Right cardiac atrium (tissue), 5 donors: ENCODE results near the gene CACYBP. TPM values are rescaled to one million over a fixed set of nuclear protein-coding genes. Genes with fewer than 3 reads are reported as not detected.

ENCODE experiments used
- ATAC-seq, 2 donors: fragments of 200-7000 bp; cut with Tn5 transposase; one replicate each; pipeline versions ENCODE4 v1.8.0 to v1.9.1; 2020; ENCODE audit warnings: moderate library complexity in 2 of 2, mild to moderate bottlenecking in 1 of 2
- DNase-seq, 3 donors: peaks; one replicate each; pipeline ENCODE4 v3.0.0-alpha.2; 2020
- H3K27ac ChIP-seq: one replicate; pipeline ENCODE4 v1.5.1; 2013; ENCODE audit warnings: mild to moderate bottlenecking, low read length, control low read depth, moderate library complexity
- H3K27me3 ChIP-seq: one replicate; pipeline ENCODE4 v1.6.1; 2013; ENCODE audit not compliant: control insufficient read depth, insufficient read depth
- H3K4me1 ChIP-seq: one replicate; pipeline ENCODE4 v1.6.1; 2013; ENCODE audit warnings: low read length; ENCODE audit not compliant: control insufficient read depth, insufficient read depth
- H3K4me3 ChIP-seq: one replicate; pipeline ENCODE4 v1.5.1; 2013; ENCODE audit warnings: low read length, control low read depth
- H3K9me3 ChIP-seq: one replicate; pipeline ENCODE4 v1.6.1; 2013; ENCODE audit warnings: low read length; ENCODE audit not compliant: control insufficient read depth
- WGBS: extraction: QIAGEN DNeasy Blood & Tissue Kit; methylation state at CpG from one replicate; pipeline ENCODE4 v1.1.7; 2013; 5-methylcytosine and 5-hydroxymethylcytosine counted together
- intact Hi-C, 4 donors: fragments of 100-400 bp; cut with DNase I; formaldehyde crosslinking; loops; one replicate each; pipeline versions ENCODE4 v1.11.0 to v1.14.0; 2022 to 2023
- polyA plus RNA-seq: library from polyadenylated mRNA; stranded (reverse); fragments of 200-250 nt; gene quantifications from one replicate; pipeline ENCODE4 v1.2.3, GENCODE V29; 2013
- total RNA-seq, 4 donors: library from RNA; stranded (reverse); fragmentation: NEBNext Ultra II Directional; extraction: Animal tissue kit (Norgen Biotek cat#: 25700); gene quantifications; one replicate each; pipeline ENCODE4 v1.2.1, GENCODE V29; 2021
- donor health status: healthy with polysubstance abuse.
- donor health status: DM: no; HTN: yes; CAD: no.
- donor health status: DM: no; HTN: no; CAD: no.
- donor health status: DM: no; HTN: yes; CAD: no; lungs with severe emphysema.
- donor health status: DM: yes; HTN: yes; CAD: no.

Gene CACYBP
- total and polyA plus RNA-seq, 5 donors = 52.9 to 81.1 (median 72.9) TPM

- WGBS = 84% methylated on average over 3 of the region's 3 CpGs
- ATAC-seq (no peak), DNase-seq (no peak)
- intact Hi-C loops = loop anchor here in 1 of 4 donors (5.0 kb wide), 1 partner anchor 223 kb away; no protein-coding TSS in a partner anchor
- H3K27me3 ChIP-seq = no peaks in the 10 kb centered on the region
- no peaks in the 10 kb centered on the region for H3K9me3 ChIP-seq
- H3K4me1 ChIP-seq = no peaks in the 10 kb centered on the region
- H3K27ac ChIP-seq = no peak overlapping the region
- H3K4me3 ChIP-seq = no peak overlapping the region
Observed at GRCh38 chr1:174995121-174995520, 4.6 kb upstream of the CACYBP start.

DNA sequence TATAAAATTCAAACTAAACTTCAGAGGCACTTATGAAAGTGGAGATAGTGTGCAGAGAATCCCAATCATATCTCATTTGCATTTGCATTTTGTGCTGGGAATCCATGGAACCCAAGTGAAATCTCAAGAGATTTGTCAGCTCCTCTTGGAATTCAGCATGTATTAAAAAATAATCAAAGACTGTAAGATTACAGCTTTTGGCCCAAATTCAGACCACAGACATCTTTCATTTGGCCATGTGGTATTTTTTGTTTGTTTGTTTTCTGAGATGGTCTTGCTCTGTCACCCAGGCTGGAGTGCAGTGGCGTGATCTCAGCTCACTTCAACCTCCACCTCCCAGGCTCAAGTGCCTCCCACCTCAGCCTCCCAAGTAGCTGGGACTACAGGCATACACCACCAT, 3.8 kb upstream of the CACYBP start:
- WGBS = 84% methylated on average over 1 of the region's 1 CpG
- no peak overlapping the region for H3K4me3 ChIP-seq
- no peak for DNase-seq
- H3K9me3 ChIP-seq = no peaks in the 10 kb centered on the region
- intact Hi-C loops = loop anchor here in 1 of 4 donors (5.0 kb wide), 1 partner anchor 224 kb away; no protein-coding TSS in a partner anchor
- ATAC-seq = no peak
- H3K27ac ChIP-seq = no peak overlapping the region
- no peaks in the 10 kb centered on the region for H3K27me3 ChIP-seq
- H3K4me1 ChIP-seq = no peaks in the 10 kb centered on the region

- DNase-seq (no peak), ATAC-seq (no peak)
- Histone ChIP-seq H3K4me3 (no peak overlapping the region), H3K4me1 (no peaks in the 10 kb centered on the region), H3K27ac (no peak overlapping the region), H3K9me3 (no peaks in the 10 kb centered on the region), H3K27me3 (no peaks in the 10 kb centered on the region)
- WGBS = 16% methylated on average over 1 of the region's 1 CpG
- intact Hi-C loops = loop anchor here in 1 of 4 donors (5.0 kb wide), 1 partner anchor 224 kb away; no protein-coding TSS in a partner anchor
Observed at GRCh38 chr1:174996476-174996875, 3.3 kb upstream of the CACYBP start.

DNA sequence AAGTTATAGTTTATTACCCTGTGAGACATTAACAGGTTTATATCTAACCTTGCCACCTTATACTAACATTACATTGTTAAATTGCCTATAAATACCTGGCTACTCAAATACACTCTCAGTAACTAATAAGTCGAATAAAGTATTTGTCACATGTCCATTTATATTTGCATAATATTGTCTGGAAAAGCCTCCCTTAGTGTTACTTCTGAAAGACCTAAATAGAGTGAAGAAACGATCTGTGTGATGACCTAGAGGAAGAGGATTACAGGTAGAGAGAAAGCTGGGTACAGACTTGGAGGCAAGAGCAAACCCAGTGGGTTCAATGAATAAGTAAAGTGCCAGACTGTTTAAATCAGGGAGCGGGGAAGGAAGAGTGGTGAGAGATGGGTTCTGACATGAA, 2.7 kb upstream of the CACYBP start:
- intact Hi-C loops = loop anchor here in 1 of 4 donors (5.0 kb wide), 1 partner anchor 225 kb away; no protein-coding TSS in a partner anchor
- no peak overlapping the region for H3K27ac ChIP-seq
- no peak overlapping the region for H3K4me3 ChIP-seq
- DNase-seq (no peak), ATAC-seq (no peak)
- H3K4me1 ChIP-seq = no peaks in the 10 kb centered on the region
- WGBS = 81% methylated on average over 3 of the region's 3 CpGs
- H3K27me3 ChIP-seq = no peaks in the 10 kb centered on the region
- no peaks in the 10 kb centered on the region for H3K9me3 ChIP-seq

- H3K27ac ChIP-seq = peak overlapping the region; percentile 92
- no peaks in the 10 kb centered on the region for H3K9me3 ChIP-seq
- intact Hi-C loops = loop anchor here in 1 of 4 donors (5.0 kb wide), 1 partner anchor 226 kb away; no protein-coding TSS in a partner anchor
- H3K27me3 ChIP-seq = no peaks in the 10 kb centered on the region
- ATAC-seq (peak in 1 of 2 donors; percentile 0), DNase-seq (peak in 2 of 3 donors; percentile 49 to 52)
- no peaks in the 10 kb centered on the region for H3K4me1 ChIP-seq
- WGBS = 10% methylated on average over 19 of the region's 19 CpGs
- peak overlapping the region; percentile 50 for H3K4me3 ChIP-seq
Observed at GRCh38 chr1:174998569-174999215, 1.1 kb upstream of the CACYBP start.

GRCh38 chr1:174999216-174999935, 371 bp upstream of the CACYBP start:
- ATAC-seq = peak; percentile 94
- intact Hi-C loops = loop anchor here in 1 of 4 donors (5.0 kb wide), 1 partner anchor 227 kb away; no protein-coding TSS in a partner anchor
- no peaks in the 10 kb centered on the region for H3K27me3 ChIP-seq
- peak overlapping the region; percentile 92 for H3K27ac ChIP-seq
- no peaks in the 10 kb centered on the region for H3K9me3 ChIP-seq
- under 1% methylated on average over 58 of the region's 58 CpGs for WGBS
- DNase-seq = peak; percentile 96 to 99 (median 99)
- peak overlapping the region; percentile 50 for H3K4me3 ChIP-seq
- H3K4me1 ChIP-seq = no peaks in the 10 kb centered on the region

- Histone ChIP-seq H3K4me3 (peak overlapping the region; percentile 50), H3K9me3 (no peaks in the 10 kb centered on the region), H3K27me3 (no peaks in the 10 kb centered on the region), H3K27ac (no peak overlapping the region), H3K4me1 (no peaks in the 10 kb centered on the region)
- DNase-seq (no peak), ATAC-seq (no peak)
- 11% methylated on average over 5 of the region's 5 CpGs for WGBS
- intact Hi-C loops = no loop called here
Observed at GRCh38 chr1:175000697-175001187, 995 bp downstream of the CACYBP start.

DNA sequence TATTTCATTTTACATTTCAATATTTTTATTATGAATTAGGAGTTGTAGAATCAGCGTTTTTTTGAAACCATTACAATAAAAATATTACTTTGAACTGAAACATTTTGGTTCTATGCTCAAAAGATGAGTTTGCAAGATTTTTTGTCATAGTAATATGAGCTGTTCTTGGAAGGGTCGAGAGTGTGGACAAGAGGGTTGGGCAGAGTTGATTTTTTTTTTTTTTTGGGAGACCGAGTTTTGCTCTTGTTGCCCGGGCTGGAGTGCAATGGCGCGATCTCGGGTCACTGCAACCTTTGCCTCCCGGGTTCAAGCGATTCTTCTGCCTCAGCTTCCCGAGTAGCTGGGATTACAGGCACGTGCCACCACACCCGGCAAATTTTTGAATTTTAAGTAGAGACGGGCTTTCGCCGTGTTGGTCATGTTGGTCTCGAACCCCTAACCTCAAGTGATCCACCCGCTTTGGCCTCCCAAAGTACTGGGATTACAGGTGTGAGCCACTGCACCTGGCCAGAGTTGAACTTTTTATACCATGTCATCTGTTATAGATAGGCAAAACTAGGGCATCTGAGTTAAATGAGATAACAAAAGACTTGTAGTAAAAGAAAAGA, 3.3 kb downstream of the CACYBP start:
- Histone ChIP-seq H3K27me3 (no peaks in the 10 kb centered on the region), H3K4me3 (no peak overlapping the region), H3K4me1 (no peaks in the 10 kb centered on the region), H3K27ac (no peak overlapping the region), H3K9me3 (no peaks in the 10 kb centered on the region)
- 77% methylated on average over 17 of the region's 17 CpGs for WGBS
- peak in 2 of 3 donors; percentile 49 to 53 for DNase-seq
- intact Hi-C loops = no loop called here
- ATAC-seq = no peak

DNA sequence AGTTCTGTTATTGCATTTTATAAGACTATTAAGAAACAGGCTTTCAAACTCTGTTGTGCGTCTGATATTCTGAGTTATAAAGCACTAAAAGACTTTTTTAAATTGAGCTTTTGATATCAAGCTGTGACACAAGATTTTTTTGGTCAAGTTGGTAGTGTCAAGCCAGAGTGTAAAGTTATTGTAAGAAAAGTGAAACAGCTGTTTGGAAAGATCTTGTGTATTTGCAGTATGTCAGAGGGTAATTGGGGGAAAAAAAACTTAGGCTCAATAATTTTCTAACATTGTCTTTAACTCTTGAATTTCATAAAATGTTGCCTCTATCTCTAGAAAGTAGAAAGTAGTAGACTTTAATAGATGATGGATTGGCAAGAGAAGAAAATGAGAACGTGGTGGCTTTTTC, 3.8 kb downstream of the CACYBP start:
- intact Hi-C loops = no loop called here
- no peak for ATAC-seq
- H3K27ac ChIP-seq = no peak overlapping the region
- no peak overlapping the region for H3K4me3 ChIP-seq
- no peaks in the 10 kb centered on the region for H3K4me1 ChIP-seq
- 49% methylated on average over 2 of the region's 2 CpGs for WGBS
- H3K27me3 ChIP-seq = no peaks in the 10 kb centered on the region
- no peaks in the 10 kb centered on the region for H3K9me3 ChIP-seq
- no peak for DNase-seq

GRCh38 chr1:175005085-175005783, 5.5 kb downstream of the CACYBP start:
- H3K4me3 ChIP-seq = no peak overlapping the region
- H3K27me3 ChIP-seq = no peaks in the 10 kb centered on the region
- no peak for DNase-seq
- 92% methylated on average over 8 of the region's 8 CpGs for WGBS
- no peak for ATAC-seq
- H3K27ac ChIP-seq = no peak overlapping the region
- H3K4me1 ChIP-seq = no peaks in the 10 kb centered on the region
- intact Hi-C loops = no loop called here
- H3K9me3 ChIP-seq = no peaks in the 10 kb centered on the region
